PC-9 (cell line): Measurements from ENCODE around the gene NPHP4. TPM values are rescaled to one million over a fixed set of nuclear protein-coding genes. Genes with fewer than 3 reads are reported as not detected.

Experiments
- BruUV-seq: library from RNA; stranded (reverse); fragments of 400-500 nt; replicated peaks from 2 replicates; lab custom pipeline; 2021; lab: Mats Ljungman, UMichigan
- CTCF ChIA-PET: fragments of 300-600 bp; sonication (Branson Sonifier 250); formaldehyde crosslinking; loops from one replicate; lab custom pipeline; 2022; ENCODE audit warnings: antibody characterized with exemption; lab: Charles Lee
- POLR2A ChIA-PET: fragments of 300-600 bp; sonication (Branson Sonifier 250); formaldehyde crosslinking; loops from one replicate; lab custom pipeline; 2022; ENCODE audit warnings: antibody characterized with exemption; ENCODE audit not compliant: unreplicated experiment; lab: Charles Lee
- DNase-seq, 2 experiments: peaks; one replicate each; pipeline versions ENCODE4 v3.0.0 to v3.0.0-alpha.2; 2015 to 2022; ENCODE audit warnings: mixed read lengths in 1 of 2
- H2AFZ ChIP-seq: fragments of 200-600 bp; sonication (generic); 2 replicates; pipeline ENCODE4 v1.8.1; 2017; ENCODE audit warnings: antibody characterized with exemption
- H3F3A ChIP-seq: fragments of 200-600 bp; sonication (generic); 2 replicates; pipeline ENCODE4 v1.8.1; 2017; ENCODE audit warnings: antibody characterized with exemption, mild to moderate bottlenecking, low read depth; ENCODE audit not compliant: insufficient read depth
- H3K27ac ChIP-seq: fragments of 200-600 bp; sonication (generic); 2 replicates; pipeline ENCODE4 v1.6.1; 2016; ENCODE audit warnings: mixed run types
- H3K27me3 ChIP-seq: fragments of 200-600 bp; sonication (generic); 2 replicates; pipeline ENCODE4 v1.6.1; 2016; ENCODE audit warnings: low read depth, mixed run types; ENCODE audit not compliant: insufficient read depth
- H3K36me3 ChIP-seq: fragments of 200-600 bp; sonication (generic); 2 replicates; pipeline ENCODE4 v1.6.1; 2016; ENCODE audit warnings: low read depth, mixed run types
- H3K4me1 ChIP-seq: fragments of 200-600 bp; sonication (generic); replicated peaks from 2 replicates; pipeline ENCODE4 v1.6.1; 2016; ENCODE audit warnings: mixed run types; ENCODE audit not compliant: insufficient read depth
- H3K4me2 ChIP-seq: fragments of 200-600 bp; sonication (generic); 2 replicates; pipeline ENCODE4 v1.6.1; 2017; ENCODE audit warnings: mixed run types
- H3K4me3 ChIP-seq: fragments of 200-600 bp; sonication (generic); 2 replicates; pipeline ENCODE4 v1.6.1; 2016; ENCODE audit warnings: mixed run types
- H3K79me2 ChIP-seq: fragments of 200-600 bp; sonication (generic); 2 replicates; pipeline ENCODE4 v1.6.1; 2017; ENCODE audit warnings: low read depth, mixed run types
- H3K9me2 ChIP-seq: fragments of 200-600 bp; sonication (generic); 2 replicates; pipeline ENCODE4 v1.8.1; 2017; ENCODE audit warnings: mild to moderate bottlenecking; ENCODE audit not compliant: insufficient read depth
- H3K9me3 ChIP-seq: fragments of 200-600 bp; sonication (generic); 2 replicates; pipeline ENCODE4 v1.8.1; 2016; ENCODE audit warnings: low read depth; ENCODE audit not compliant: insufficient read depth
- H4K20me1 ChIP-seq: fragments of 200-600 bp; sonication (generic); 2 replicates; pipeline ENCODE4 v1.8.1; 2017; ENCODE audit not compliant: insufficient read depth
- CTCF ChIP-seq: fragments of 200-600 bp; sonication (generic); conservative IDR thresholded peaks from 2 replicates; pipeline ENCODE4 v1.6.1; 2017; ENCODE audit warnings: mixed run types, antibody characterized with exemption, mild to moderate bottlenecking, moderate library complexity
- EZH2 ChIP-seq: fragments of 200-600 bp; sonication (generic); IDR thresholded peaks from 2 replicates; pipeline ENCODE4 v1.8.0; 2017; ENCODE audit warnings: antibody characterized with exemption, low read depth
- intact Hi-C: fragments of 100-400 bp; cut with micrococcal nuclease; formaldehyde crosslinking; loops from one replicate; pipeline ENCODE4 v1.10.0; 2022; ENCODE audit not compliant: unreplicated experiment
- total RNA-seq: library from RNA; stranded (reverse); gene quantifications from 2 replicates; pipeline ENCODE4 v1.2.3, GENCODE V29; 2021

NPHP4 gene
- total RNA-seq, 1 experiment from 2014 or later = 17.9 TPM

- Histone ChIP-seq H3K36me3 (no peaks in the 10 kb centered on the region), H4K20me1 (no peaks in the 10 kb centered on the region), H3K79me2 (no peaks in the 10 kb centered on the region), H3K27me3 (no peaks in the 10 kb centered on the region), H3K4me2 (no peak overlapping the region), H2AFZ (no peak overlapping the region), H3K4me1 (no peaks in the 10 kb centered on the region), H3K27ac (no peak overlapping the region), H3K9me3 (no peaks in the 10 kb centered on the region), H3F3A (no peaks in the 10 kb centered on the region), H3K9me2 (no peaks in the 10 kb centered on the region), H3K4me3 (no peak overlapping the region)
- TF ChIP-seq EZH2 (no peak), CTCF (no peak)
- ChIA-PET POLR2A (no interaction called here), CTCF (no interaction called here)
- intact Hi-C loops = no loop called here
- no TSS peak for BruUV-seq
- no peak for DNase-seq
Measured at GRCh38 chr1:5882367-5883128, 109.7 kb downstream of the NPHP4 start.

GRCh38 chr1:5881526-5882222, 110.6 kb downstream of the NPHP4 start:
- intact Hi-C loops = no loop called here
- H4K20me1 ChIP-seq = no peaks in the 10 kb centered on the region
- H3K36me3 ChIP-seq = no peaks in the 10 kb centered on the region
- ChIA-PET POLR2A (no interaction called here), CTCF (no interaction called here)
- no peak overlapping the region for H3K4me3 ChIP-seq
- no peaks in the 10 kb centered on the region for H3K9me2 ChIP-seq
- H3K9me3 ChIP-seq = no peaks in the 10 kb centered on the region
- H3K4me2 ChIP-seq = no peak overlapping the region
- no peaks in the 10 kb centered on the region for H3K79me2 ChIP-seq
- H3K4me1 ChIP-seq = no peaks in the 10 kb centered on the region
- DNase-seq = no peak
- no peak overlapping the region for H2AFZ ChIP-seq
- no peaks in the 10 kb centered on the region for H3F3A ChIP-seq
- no peak overlapping the region for H3K27ac ChIP-seq
- H3K27me3 ChIP-seq = no peaks in the 10 kb centered on the region
- BruUV-seq = no TSS peak
- TF ChIP-seq CTCF = no peak
- TF ChIP-seq EZH2 = no peak

DNA sequence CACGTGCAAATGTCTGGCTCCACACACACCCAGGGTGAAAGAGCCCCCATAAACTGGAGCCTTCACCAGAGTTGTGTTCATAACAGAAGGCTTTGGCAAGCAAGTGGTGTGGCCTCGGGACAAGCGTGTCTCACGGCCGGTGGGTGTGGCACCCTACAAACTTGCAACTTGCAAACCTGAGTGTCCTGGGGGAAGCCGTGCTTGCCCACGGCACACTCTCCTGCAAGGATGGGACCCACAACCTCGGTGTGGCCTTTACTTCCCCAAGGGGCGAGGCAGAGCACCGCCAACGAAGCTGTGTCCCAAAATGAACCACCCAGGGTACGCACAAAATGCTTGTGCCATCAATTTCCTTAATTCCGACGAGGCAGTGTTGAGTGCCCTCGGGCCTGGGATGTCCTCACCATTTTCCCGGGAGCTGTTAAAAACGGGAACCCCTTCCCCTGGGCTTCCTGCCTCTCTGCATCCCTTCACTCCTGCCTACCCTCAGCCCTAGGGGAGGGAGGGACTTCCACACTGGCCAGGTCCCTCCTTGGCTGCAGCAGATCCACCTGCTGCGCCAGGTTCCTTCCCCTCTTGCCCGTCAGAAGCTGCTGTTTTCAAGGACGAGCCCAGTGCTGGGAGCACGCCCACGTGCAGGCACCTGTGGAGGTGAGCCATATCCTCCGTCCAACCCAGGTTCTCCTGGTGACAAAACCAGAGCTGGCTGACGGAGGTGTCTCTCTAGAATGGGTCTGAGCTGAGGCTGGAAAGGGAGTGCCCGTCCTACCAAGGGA, 111.4 kb downstream of the NPHP4 start:
- Histone ChIP-seq H3F3A (no peaks in the 10 kb centered on the region), H3K4me1 (no peaks in the 10 kb centered on the region), H3K4me3 (no peak overlapping the region), H2AFZ (no peak overlapping the region), H4K20me1 (no peaks in the 10 kb centered on the region), H3K9me2 (no peaks in the 10 kb centered on the region), H3K79me2 (no peaks in the 10 kb centered on the region), H3K4me2 (no peak overlapping the region), H3K9me3 (no peaks in the 10 kb centered on the region), H3K36me3 (no peaks in the 10 kb centered on the region), H3K27me3 (no peaks in the 10 kb centered on the region), H3K27ac (no peak overlapping the region)
- intact Hi-C loops = no loop called here
- TF ChIP-seq CTCF (no peak), EZH2 (no peak)
- ChIA-PET POLR2A (no interaction called here), CTCF (no interaction called here)
- no peak for DNase-seq
- BruUV-seq = no TSS peak
